NCI-H510A (cell line): ENCODE data around the gene PDE6A.

Experiments used
- DNase-seq: peaks from one replicate; lab custom pipeline; 2025; lab: John Stamatoyannopoulos, UW

The PDE6A gene

DNA sequence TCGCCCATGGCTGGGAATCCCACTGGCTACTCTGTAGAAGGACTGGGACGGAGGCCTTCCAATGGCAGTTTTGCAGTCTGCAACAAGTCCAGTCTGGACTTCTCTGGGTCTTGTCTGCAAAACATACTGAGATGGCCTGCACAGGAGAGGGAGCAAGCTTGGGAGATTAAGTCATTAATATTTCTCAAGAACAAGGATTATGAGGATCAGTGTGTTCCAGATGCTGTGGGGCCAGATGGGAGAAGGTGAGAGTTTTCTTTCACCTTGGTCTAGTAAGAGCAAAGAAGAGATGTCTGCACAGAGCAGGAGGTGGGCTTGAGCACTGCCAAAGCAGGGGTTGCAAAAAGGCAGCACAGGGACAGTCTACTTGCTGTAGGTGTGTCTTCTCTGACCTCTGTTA is at the start of gene PDE6A:
Gene PDE6A (minus strand): TSS at position 128 of the 400 bp plus-strand sequence. CDS start 120 bp downstream, at position 8.
- no peak for DNase-seq

- DNase-seq, result no peak
Observed at GRCh38 chr5:149993471-149993870, 48.9 kb upstream of the PDE6A start.

DNA sequence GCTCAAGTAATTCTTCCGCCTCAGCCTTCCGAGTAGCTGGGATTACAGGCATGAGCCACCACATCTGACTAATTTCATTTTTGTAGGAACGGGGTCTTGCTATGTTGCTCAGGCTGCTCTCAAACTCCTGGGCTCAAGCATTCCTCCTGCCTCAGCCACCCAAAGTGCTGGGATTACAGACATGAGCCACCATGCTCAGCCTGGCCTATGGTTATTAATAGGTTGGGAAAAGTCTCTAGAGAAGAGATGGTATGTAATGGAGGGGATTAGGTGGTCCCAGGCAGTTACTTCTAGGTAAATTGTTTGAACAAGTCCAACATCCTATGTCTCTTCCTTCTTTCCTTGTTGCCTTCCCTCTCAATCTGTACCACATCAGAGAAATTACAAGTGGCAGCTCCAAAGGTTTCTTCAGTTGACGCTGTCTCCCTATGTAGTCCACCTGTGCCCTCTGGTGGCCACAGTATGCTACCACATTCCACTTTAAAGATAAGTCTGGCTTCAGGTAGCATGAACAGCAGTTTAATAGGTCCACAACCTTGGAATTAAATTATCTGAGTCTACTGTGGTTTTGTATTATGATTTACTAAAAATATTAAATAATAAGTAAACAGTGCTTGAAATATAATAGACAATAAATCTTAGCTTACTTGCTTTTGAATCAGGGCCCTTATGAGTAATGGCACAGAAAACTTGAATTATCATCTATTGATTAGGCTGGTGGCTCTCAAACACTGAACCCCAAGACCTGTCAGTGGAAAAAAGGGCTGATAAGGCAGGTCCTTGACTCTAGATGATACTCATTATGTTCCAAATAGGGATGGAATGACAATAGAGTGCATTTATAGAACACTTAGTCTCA is 46.2 kb upstream of the PDE6A start:
- peak; percentile 47 for DNase-seq

GRCh38 chr5:149988126-149988525 is 43.5 kb upstream of the PDE6A start:
- no peak for DNase-seq

DNA sequence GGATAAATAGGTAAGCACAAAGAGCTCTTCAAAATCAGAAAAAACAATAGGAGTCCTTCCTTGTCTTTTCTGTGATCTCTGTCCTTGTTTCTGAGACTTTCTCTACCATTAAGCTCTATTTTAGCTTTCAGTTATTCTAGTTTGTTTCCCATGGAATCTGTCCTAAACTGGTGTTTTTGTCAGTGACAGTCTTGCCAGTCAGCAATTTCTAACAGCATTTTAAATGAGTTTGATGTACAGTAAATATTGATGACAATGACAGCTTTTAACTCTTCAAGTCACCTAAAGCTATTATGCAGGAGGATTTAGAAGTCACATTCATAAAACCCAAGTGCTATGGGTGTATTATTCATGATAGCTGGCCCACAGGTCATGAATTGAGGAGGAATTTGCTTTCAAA is 37.9 kb upstream of the PDE6A start:
- DNase-seq, result no peak

DNA sequence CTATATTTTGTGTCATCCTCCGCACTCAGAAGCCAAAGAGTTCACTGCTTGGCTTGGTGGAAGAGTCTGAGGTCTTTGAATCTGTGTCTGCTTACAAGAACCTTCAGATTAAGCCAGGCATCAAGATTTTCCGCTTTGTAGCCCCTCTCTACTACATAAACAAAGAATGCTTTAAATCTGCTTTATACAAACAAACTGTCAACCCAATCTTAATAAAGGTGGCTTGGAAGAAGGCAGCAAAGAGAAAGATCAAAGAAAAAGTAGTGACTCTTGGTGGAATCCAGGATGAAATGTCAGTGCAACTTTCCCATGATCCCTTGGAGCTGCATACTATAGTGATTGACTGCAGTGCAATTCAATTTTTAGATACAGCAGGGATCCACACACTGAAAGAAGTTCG is 36.6 kb upstream of the PDE6A start:
- DNase-seq, result no peak

GRCh38 chr5:149979896-149980295 is 35.3 kb upstream of the PDE6A start:
- no peak for DNase-seq

DNA sequence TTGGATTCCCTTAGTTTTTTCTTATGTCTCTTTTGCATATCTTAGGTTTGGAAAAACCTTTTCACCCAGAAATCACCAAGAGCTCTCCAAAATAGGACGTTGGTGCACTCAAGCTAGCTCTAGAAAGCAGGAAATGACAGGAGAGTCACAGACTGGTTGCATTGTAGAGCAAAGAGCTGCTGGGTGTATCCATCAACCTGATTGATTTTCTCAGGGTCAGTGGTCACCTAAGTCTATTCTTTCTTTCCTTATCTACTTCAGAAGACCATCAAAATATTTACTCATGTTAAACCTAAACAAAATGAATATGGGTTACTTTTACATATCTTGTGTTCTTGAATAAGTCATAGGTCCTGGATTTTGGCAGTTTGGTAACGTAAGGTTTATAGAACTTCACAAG is 30.8 kb upstream of the PDE6A start:
- DNase-seq, result no peak

DNA sequence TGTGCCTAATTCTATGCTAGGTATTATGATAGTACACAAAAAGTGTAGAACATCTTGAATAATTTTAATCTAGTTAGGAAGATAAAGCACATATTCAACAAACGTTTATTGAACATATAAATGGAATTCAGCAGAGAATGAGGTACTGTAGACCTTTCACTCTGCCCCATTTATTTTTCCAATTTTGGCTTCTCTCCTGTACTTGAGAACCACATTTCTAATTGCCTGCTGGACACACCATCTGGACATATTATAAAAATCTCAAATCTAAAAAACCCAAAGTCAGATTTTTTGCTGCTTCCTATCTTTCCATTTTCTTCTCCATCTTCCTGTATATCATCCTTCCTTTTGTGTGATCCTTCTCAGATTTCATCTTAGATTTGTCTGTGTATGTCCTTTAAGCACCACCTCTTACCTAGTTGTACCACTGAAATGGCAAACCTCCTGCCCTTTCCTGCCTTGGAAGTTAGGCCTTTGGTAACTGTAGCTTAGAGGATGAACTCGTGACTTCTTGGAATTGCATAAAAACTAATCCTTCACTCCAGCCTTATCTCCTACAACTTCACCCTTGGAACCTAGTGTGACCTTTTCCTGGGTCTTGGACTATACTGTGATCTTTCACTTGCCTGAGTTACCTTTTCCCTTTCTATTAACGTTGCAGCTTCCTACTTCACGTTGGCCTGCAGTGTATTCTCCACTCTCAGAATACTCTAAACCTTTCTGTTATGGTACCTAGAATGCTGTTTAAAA is 24.8 kb upstream of the PDE6A start:
- no peak for DNase-seq

DNA sequence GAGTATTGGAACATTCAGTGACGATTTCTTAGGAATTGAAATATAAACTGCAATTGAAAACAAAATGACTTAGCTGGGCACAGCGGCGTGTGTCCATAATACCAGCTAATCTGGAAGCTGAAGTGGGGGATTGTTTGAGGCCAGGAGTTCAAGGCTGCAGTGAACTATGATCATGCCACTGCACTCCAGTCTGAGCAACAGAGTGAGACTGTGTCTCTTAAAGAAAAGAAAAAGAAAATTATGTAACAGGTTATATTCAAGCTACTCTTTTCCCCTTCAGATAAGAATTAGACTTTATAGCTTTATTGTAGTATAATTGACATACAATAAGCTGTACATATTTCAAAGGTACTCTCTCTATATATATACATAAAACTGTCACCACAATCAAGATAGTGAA is 22.4 kb upstream of the PDE6A start:
- no peak for DNase-seq

GRCh38 chr5:149963729-149964128 is 19.1 kb upstream of the PDE6A start:
- DNase-seq, result no peak

DNA sequence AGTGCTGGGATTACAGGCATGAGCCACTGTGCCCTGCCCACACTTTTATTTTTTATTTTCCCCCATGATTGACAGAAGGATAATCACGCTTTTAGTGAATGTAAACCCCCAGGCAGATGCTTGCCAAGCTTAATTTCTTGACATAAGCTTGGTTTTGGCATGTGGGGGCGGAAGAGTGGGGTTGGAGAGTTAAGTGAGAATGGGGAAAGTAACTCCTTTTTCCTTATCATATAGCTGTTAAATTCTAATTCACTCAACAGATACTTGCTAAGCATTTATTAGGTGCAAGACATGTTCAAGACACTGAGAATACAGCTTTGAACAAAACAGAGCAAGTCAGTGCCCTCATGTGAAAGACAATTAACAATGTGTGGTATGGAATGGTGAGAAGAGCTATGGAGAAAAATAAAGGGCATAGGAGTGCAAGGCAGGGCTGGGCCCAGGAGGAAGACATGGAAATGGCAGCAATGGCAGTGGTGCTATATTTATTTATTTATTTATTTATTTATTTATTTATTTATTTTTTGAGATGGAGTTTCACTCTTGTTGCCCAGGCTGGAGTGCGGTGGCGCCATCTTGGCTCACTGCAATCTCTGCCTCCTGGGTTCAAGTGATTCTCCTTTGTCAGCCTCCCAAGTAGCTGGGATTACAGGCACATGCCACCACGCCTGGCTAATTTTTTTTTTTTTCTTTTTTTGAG is 18.2 kb upstream of the PDE6A start:
- DNase-seq, result no peak

DNA sequence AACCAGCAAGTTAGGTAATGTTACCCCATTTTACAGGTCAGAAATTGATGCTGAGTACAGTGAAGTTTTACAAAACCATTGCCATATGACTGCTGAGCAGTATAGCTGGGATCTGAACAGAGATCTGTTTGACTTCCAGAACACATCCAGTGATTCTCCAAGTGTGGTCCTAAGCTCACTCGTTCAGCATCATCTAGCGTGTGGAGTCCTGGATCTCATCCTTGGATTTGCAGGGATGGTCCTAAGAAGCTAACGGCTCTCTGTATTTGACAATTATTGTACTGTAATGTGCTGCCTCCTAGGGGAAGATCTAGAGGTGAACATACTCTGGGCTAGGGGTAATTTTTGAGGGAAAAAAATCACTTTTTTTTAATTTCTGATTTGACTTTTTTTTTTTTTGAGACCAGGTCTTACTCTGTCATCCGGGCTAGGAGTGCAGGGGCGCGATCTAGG is 17.4 kb upstream of the PDE6A start:
- DNase-seq, result no peak

DNA sequence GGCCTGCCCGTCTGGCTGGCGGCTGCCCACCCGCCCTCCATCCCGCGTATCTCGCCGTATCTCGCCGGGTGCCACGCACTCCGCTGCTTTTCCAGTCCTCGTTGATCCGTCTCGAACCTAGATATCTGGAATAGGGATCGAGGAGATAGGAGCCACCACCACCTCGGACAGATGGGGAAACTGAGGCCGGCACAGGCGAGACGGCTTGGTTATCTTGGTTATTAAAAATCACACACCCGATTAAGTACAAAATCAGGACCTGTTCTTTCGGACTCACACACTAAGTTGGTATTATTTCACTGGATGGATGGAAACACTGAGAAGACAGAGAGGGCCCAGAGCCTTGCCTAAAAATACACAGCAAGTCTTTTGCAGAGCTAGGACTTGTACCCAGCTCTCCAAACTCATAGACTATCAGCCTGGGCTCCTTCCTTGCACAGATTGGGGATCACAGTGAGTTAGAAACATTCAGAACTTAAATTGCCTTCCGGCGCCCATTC is 16.6 kb upstream of the PDE6A start:
- no peak for DNase-seq

GRCh38 chr5:149960272-149961185 is 15.9 kb upstream of the PDE6A start, which contains the start of gene SLC26A2:
Gene SLC26A2, plus strand, starts transcription at chr5:149960758. Its CDS starts 16,895 bp downstream, at chr5:149977653.
- DNase-seq, result peak; percentile 96

GRCh38 chr5:149959406-149960236 is 15.0 kb upstream of the PDE6A start:
- peak; percentile 27 for DNase-seq

DNA sequence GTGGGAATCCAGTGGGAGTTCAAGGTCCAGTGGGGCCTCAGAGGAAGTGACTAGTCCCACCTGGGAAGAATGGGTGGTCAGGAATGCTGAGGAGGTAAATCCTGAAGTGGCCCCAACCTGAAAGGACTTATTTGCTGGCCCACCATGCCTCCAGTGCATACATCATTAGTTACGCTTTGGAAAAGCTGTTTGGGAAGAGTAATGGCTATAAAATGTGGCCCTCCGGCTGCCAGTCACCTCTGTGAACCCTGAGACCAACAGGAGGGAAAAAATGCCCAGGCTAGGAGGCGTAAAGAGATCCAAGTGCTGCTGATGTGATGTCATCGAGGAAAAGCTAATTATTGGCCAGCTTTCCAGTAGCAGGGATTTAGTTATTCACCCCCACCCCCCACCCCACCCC is 13.3 kb upstream of the PDE6A start:
- DNase-seq, result no peak

DNA sequence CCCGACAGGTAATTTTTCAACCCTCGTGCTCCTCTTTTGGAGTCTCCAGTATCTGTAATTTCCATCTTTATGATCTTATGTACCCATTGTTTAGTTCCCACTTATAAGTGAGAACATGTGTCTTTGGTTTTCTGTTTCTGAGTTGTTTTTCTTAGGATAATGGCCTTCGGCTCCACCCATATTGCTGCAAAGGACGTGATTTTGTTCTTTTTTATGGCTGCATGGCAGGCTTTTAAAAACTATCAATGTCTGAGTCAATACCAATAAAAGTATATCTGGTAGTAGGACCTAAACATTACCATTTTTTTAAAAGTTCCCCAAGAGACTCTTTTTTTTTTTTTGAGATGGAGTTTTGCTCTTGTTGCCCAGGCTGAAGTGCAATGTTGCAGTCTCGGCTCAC is 12.1 kb upstream of the PDE6A start:
- DNase-seq, result no peak

- DNase-seq, result no peak
Observed at GRCh38 chr5:149954798-149955197, 10.2 kb upstream of the PDE6A start.

- DNase-seq, result no peak
Observed at GRCh38 chr5:149953436-149954121, 9.0 kb upstream of the PDE6A start.
